ENCODE measurements around the gene EPN2.

EPN2 gene

GRCh38 chr17:19312406-19312805 is 75.2 kb downstream of the EPN2 start:
- no peak for DNase-seq

- DNase-seq, result no peak
These were observed 76.0 kb downstream of the EPN2 start for GRCh38 chr17:19313066-19313745.

GRCh38 chr17:19313746-19314651 is 76.8 kb downstream of the EPN2 start:
- peak; percentile 36 to 64 (median 56) for DNase-seq

GRCh38 chr17:19315104-19315503 is 77.9 kb downstream of the EPN2 start:
- DNase-seq, result no peak

GRCh38 chr17:19316761-19317358 is 79.7 kb downstream of the EPN2 start:
- no peak for DNase-seq

GRCh38 chr17:19317359-19318095 is 80.4 kb downstream of the EPN2 start:
- DNase-seq, result peak in 1 of 3 donors; percentile 34

DNA sequence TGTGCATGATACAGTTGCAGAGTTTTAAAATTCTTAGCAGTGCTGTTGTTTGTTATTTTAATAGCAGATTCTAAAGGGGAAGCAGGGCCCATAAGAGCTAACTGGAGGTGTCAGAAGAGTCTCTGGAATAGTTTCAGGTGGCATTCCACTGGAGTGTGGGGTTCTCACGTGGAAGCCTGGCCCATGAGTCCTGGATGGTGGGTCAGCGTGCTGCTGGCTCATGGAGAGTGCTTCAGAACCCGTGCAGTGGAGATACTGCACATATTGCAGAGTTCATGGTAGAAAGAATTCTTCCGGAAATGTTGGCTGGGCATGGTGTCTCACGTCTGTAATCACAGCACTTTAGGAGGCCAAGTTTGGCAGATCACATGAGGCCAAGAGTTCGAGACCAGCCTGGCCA is 81.4 kb downstream of the EPN2 start:
- DNase-seq, result no peak

- no peak for DNase-seq
These were observed 82.8 kb downstream of the EPN2 start for GRCh38 chr17:19319771-19320505.

DNA sequence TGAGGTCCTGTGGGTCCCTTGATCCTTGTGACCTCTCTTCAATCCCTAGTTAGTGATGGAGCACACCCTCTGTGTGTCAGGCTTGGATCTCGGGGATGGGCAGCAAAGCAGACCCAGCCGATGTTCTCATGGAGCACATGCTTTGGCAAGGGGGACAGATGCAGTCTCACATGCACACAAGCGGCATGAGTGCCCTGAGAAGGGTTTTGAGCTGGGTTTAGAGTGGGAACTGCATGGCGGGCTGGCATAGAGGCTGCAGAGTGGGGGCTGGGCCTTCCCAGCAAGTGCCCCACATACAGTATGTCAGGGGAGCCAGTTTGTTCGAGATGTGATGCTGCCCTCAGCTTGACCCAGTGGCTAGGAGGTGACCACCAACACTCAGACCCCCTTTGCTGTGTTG is 83.7 kb downstream of the EPN2 start:
- no peak for DNase-seq

DNA sequence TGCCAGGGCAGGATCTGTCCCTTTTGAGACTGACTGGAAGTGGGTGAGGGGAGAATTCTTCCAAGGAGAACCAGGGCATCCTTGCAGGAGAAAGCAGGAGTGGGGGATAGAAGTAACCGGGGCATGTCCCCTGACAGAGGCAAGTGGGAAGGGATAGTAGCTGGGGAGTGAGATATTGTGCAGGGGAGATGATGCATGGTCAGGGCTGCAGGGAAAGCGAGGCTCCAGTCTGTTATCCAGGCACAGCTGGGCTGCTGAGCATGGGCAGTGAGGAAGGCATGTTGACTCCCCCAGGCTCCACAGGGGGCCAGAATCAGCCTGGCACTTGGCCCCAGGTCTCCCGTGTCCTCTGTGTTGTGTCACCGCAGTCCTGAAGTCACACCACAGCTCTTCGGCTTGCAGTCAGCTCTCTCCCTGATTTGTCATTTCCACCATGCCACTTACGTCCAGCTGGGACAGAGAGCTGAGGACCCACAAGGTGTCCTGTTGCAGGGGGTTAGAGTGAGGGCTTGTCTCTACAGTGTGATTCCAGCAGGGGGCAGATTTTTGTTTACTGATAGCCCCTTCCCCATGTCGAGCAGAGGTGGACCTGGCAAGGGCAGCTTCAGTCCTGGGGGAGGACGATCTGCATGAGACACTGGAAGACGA is 84.4 kb downstream of the EPN2 start:
- DNase-seq, result no peak

DNA sequence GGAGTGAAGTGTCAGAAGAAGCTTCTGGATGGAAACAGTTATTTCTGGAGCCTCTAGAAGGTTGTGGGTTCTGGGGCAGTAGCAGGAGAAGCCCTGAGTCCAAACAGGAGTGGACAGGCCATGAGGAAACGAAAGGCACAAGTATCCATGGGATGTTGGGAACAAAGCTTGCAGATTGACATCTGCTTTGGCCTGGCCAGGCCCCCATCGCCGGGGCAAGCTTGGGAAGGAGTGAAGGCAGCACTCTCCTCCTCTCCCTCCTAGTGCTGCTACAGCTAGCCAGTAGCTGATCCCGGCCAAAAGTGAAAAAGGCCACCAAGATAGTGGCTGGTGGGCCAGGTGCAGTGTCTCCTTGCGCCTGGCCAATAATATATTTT is 85.0 kb downstream of the EPN2 start:
- no peak for DNase-seq

DNA sequence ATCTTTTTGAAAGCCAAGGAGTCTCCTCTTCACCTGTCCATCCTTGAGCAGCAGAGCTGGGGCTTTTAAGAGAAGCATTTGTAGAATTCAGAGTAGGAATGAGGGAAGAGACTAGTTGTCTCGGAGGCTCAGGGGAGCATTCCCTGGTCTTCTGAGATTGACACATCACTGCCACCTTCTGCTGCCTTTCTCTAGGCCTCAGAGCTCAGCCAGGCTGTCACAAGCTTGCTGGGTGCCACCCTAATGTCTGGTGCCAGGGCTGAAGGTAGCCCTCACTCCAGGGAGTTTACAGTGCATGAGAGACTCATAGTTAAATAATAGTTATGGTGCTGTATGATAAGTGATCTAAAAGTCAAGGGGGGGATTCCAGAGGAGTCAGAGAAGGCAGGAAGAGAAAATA is 85.7 kb downstream of the EPN2 start:
- DNase-seq, result no peak

- DNase-seq, result no peak
These were observed 88.4 kb downstream of the EPN2 start for GRCh38 chr17:19325542-19325941.

DNA sequence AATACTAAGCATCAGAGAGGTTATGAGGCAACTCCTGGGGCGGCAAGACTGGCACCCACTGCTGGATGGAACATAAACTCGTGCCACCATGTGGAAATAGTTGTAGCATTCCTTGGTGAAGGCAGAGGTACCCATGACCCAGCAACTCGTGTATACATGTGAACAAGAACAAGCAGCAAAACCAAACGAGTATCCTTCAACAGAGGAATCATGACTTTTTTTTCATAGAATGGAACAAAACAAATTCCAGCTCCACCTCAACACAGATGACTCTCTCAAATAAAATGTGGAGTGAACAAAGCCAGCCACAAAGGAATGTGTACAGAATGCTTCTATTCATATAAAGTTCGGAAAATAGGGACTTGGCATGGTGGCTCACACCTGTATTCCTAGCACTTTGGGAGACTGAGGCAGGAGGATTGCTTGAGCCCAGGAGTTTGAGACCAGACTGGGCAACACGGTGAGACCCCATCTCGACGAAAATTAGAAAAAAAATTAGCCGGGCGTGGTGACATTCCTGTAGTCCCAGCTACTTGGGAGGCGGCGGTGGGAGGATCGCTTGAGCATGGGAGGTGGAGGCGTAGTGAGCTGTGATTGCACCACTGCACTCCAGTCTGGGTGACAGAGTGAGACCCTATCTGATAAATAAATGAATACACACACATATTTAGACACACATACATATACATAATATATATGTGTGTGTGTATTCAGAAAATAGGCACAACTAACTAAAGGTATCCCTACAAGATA is 90.0 kb downstream of the EPN2 start:
- DNase-seq, result no peak

- DNase-seq, result no peak
These were observed 91.4 kb downstream of the EPN2 start for GRCh38 chr17:19328441-19329061.

GRCh38 chr17:19329136-19329535 is 92.0 kb downstream of the EPN2 start:
- DNase-seq, result no peak

- no peak for DNase-seq
These were observed 92.7 kb downstream of the EPN2 start for GRCh38 chr17:19329839-19330238.

GRCh38 chr17:19330271-19330670 is 93.1 kb downstream of the EPN2 start:
- no peak for DNase-seq

- DNase-seq, result no peak
These were observed 94.0 kb downstream of the EPN2 start for GRCh38 chr17:19331134-19331533.

GRCh38 chr17:19331543-19332245 is 94.5 kb downstream of the EPN2 start:
- DNase-seq, result no peak
